ENCODE data around the gene RHOJ.
"Not testable (repeated sequence)": the region's sequence is repeated elsewhere in the genome, so short reads cannot be mapped to it uniquely, and the experiment has no call there.

Gene RHOJ

GRCh38 chr14:63300854-63301253 lies 96.6 kb downstream of the RHOJ start:
- no peak for DNase-seq

GRCh38 chr14:63301891-63302534 lies 97.8 kb downstream of the RHOJ start:
- DNase-seq: no peak

- not testable (repeated sequence) for DNase-seq
Measured at GRCh38 chr14:63304429-63304828, 100.2 kb downstream of the RHOJ start.

- DNase-seq: no peak
Measured at GRCh38 chr14:63308723-63309317, 104.6 kb downstream of the RHOJ start.

GRCh38 chr14:63318835-63319234 lies 114.6 kb downstream of the RHOJ start, which contains the start of gene GPHB5:
TSS of gene GPHB5 (minus strand) at chr14:63318935. CDS start at chr14:63317849, 1,086 bp downstream.
- DNase-seq: no peak

GRCh38 chr14:63322472-63322871 lies 118.2 kb downstream of the RHOJ start:
- no peak for DNase-seq

- DNase-seq: peak; percentile 42
Measured at GRCh38 chr14:63322897-63323573, 118.8 kb downstream of the RHOJ start.

GRCh38 chr14:63326840-63327239 lies 122.6 kb downstream of the RHOJ start:
- DNase-seq: no peak

GRCh38 chr14:63328787-63329737 lies 124.8 kb downstream of the RHOJ start:
- no peak for DNase-seq

GRCh38 chr14:63342371-63342770 lies 138.1 kb downstream of the RHOJ start:
- no peak for DNase-seq

Data from femur (tissue), 1 donor.